B cell (primary cell): ENCODE data around the gene LCORL. TPM values are rescaled to one million over a fixed set of nuclear protein-coding genes. Genes with fewer than 3 reads are reported as not detected.

ENCODE experiments used
- ATAC-seq: fragments of 200-7000 bp; cut with Tn5 transposase; one replicate; pipeline ENCODE4 v1.10.0; 2021; ENCODE audit warnings: low read depth, mild to moderate bottlenecking, moderate number of reproducible peaks, moderate library complexity
- CTCF ChIA-PET: fragments of 350-600 bp; sonication (Branson Sonifier 250); formaldehyde crosslinking; loops from one replicate; lab custom pipeline; 2021; ENCODE audit warnings: antibody characterized with exemption, inconsistent platforms; lab: Charles Lee
- POLR2A ChIA-PET: fragments of 350-600 bp; sonication (Branson Sonifier 250); formaldehyde crosslinking; loops from one replicate; lab custom pipeline; 2021; ENCODE audit warnings: antibody characterized with exemption; lab: Charles Lee
- DNase-seq: peaks from one replicate; pipeline ENCODE4 v3.0.0; 2013
- H2AFZ ChIP-seq: 2 replicates; pipeline ENCODE4 v1.6.1; 2012; ENCODE audit warnings: mild to moderate bottlenecking, low read depth, low read length; ENCODE audit not compliant: insufficient read depth, poor library complexity, severe bottlenecking
- H3K27ac ChIP-seq, 2 donors: 1 replicate in 1 of 2; 2 replicates in 1 of 2; pipeline ENCODE4 v1.5.1; 2012 to 2013; ENCODE audit warnings: low read length in 2 of 2, mild to moderate bottlenecking in 2 of 2, moderate library complexity in 1 of 2
- H3K27me3 ChIP-seq, 4 experiments: fragments of 200-600 bp in 1 of 4; sonication (generic) in 1 of 4; replicated peaks in 1 of 4; 1 replicate in 2 of 4; 2 replicates in 2 of 4; pipeline versions ENCODE4 v1.6.1 to v1.7.0; 2013 to 2016; ENCODE audit warnings: low read length in 3 of 4, mild to moderate bottlenecking in 2 of 4, mixed read lengths in 1 of 4, moderate library complexity in 1 of 4; ENCODE audit not compliant: insufficient read depth in 4 of 4, control insufficient read depth in 3 of 4; ENCODE audit errors: control extremely low read depth in 1 of 4
- H3K36me3 ChIP-seq, 2 experiments: replicated peaks in 1 of 2; 1 replicate in 1 of 2; 2 replicates in 1 of 2; pipeline versions ENCODE4 v1.6.1 to v1.7.1; 2013; ENCODE audit warnings: low read length in 1 of 2; ENCODE audit not compliant: insufficient read depth in 2 of 2, control insufficient read depth in 1 of 2; ENCODE audit errors: control extremely low read depth in 1 of 2, extremely low read depth in 1 of 2
- H3K4me1 ChIP-seq, 2 donors: fragments of 200-600 bp in 1 of 2; sonication (generic) in 1 of 2; 1 replicate in 1 of 2; 2 replicates in 1 of 2; pipeline versions ENCODE4 v1.5.1 to v1.6.1; 2013 to 2017; ENCODE audit warnings: low read length in 2 of 2; ENCODE audit not compliant: control insufficient read depth in 2 of 2, insufficient read depth in 2 of 2
- H3K4me2 ChIP-seq: replicated peaks from 2 replicates; pipeline ENCODE3; 2012; ENCODE audit warnings: mild to moderate bottlenecking, low read depth, low read length; ENCODE audit not compliant: poor library complexity, severe bottlenecking
- H3K4me3 ChIP-seq, 5 experiments: fragments of 200-600 bp in 1 of 5; sonication (generic) in 1 of 5; 1 replicate in 3 of 5; 2 replicates in 2 of 5; pipeline versions ENCODE4 v1.5.1 to v1.7.0; 2011 to 2016; ENCODE audit warnings: low read length in 4 of 5, mild to moderate bottlenecking in 4 of 5, low read depth in 2 of 5, control low read depth in 1 of 5, moderate library complexity in 1 of 5; ENCODE audit not compliant: insufficient read depth in 1 of 5; ENCODE audit errors: control extremely low read depth in 1 of 5, extremely low read depth in 1 of 5
- H3K79me2 ChIP-seq: fragments of 200-600 bp; sonication (generic); one replicate; pipeline ENCODE4 v1.6.0; 2016; ENCODE audit warnings: low read length; ENCODE audit not compliant: control insufficient read depth, insufficient read depth
- H3K9ac ChIP-seq: fragments of 200-600 bp; sonication (generic); 2 replicates; pipeline ENCODE4 v1.6.1; 2017; ENCODE audit warnings: mild to moderate bottlenecking, low read length, moderate library complexity
- H3K9me3 ChIP-seq, 3 donors: one replicate each; pipeline versions ENCODE4 v1.6.1 to v1.7.1; 2013; ENCODE audit warnings: low read length in 2 of 3; ENCODE audit not compliant: control insufficient read depth in 2 of 3, insufficient read depth in 1 of 3; ENCODE audit errors: control extremely low read depth in 1 of 3
- H4K20me1 ChIP-seq: 2 replicates; pipeline ENCODE4 v1.6.0; 2012; ENCODE audit warnings: mild to moderate bottlenecking, low read length; ENCODE audit not compliant: insufficient read depth, control insufficient read depth, poor library complexity, severe bottlenecking
- H3K27ac Mint-ChIP-seq: one replicate; pipeline ENCODE4 v1.8.0; 2021; ENCODE audit warnings: mixed read lengths
- H3K27me3 Mint-ChIP-seq: one replicate; pipeline ENCODE4 v1.8.0; 2021; ENCODE audit warnings: mixed read lengths
- H3K4me1 Mint-ChIP-seq: one replicate; pipeline ENCODE4 v1.8.0; 2021; ENCODE audit warnings: mixed read lengths
- H3K4me3 Mint-ChIP-seq: one replicate; pipeline ENCODE4 v1.8.0; 2021; ENCODE audit warnings: mixed read lengths
- H3K9me3 Mint-ChIP-seq: one replicate; pipeline ENCODE4 v1.8.0; 2022; ENCODE audit warnings: mixed read lengths; ENCODE audit not compliant: insufficient read depth
- CTCF ChIP-seq: fragments of 200-600 bp; IDR thresholded peaks from one replicate; pipeline ENCODE4 v1.8.0; 2022; ENCODE audit warnings: antibody characterized with exemption, mild to moderate bottlenecking
- EZH2 ChIP-seq: IDR thresholded peaks from 2 replicates; pipeline ENCODE4 v1.6.1; 2012; ENCODE audit warnings: borderline replicate concordance, low read depth, mild to moderate bottlenecking, moderate library complexity, low read length; ENCODE audit not compliant: insufficient read depth, poor library complexity, severe bottlenecking
- WGBS: methylation state at CpG from one replicate; pipeline ENCODE4 v1.1.5; 2013; ENCODE audit warnings: missing lambda C conversion rate; ENCODE audit not compliant: insufficient coverage; 5-methylcytosine and 5-hydroxymethylcytosine counted together
- intact Hi-C: fragments of 100-400 bp; cut with micrococcal nuclease; formaldehyde crosslinking; loops from one replicate; pipeline ENCODE4 v1.10.0; 2022
- polyA plus RNA-seq: library from polyadenylated mRNA; depleted of rRNA; stranded (reverse); fragments of >200 nt; gene quantifications from 2 replicates; pipeline ENCODE4 v1.2.3, GENCODE V29; 2012
- total RNA-seq, 2 donors: library from RNA; stranded (reverse); fragments of 120-200 nt in 1 of 2; gene quantifications; 1 replicate in 1 of 2; 2 replicates in 1 of 2; pipeline versions ENCODE4 v1.2.3 to v1.2.4, GENCODE V29; 2013 to 2022

LCORL gene
- total and polyA plus RNA-seq, 2 donors (not counting 1 experiment from before 2014, with no cell fraction given): 1.2 to 31.3 TPM

GRCh38 chr4:18050448-18050847 is 28.9 kb upstream of the LCORL start:
- ATAC-seq (no peak), DNase-seq (no peak)
- peaks cover 0 to 4% (median 0%) of the 10 kb centered on the region in 4 experiments for H3K27me3 ChIP-seq
- Mint-ChIP-seq H3K27me3 (peaks cover 6% of the 10 kb centered on the region), H3K27ac (no peak overlapping the region), H3K9me3 (no peaks in the 10 kb centered on the region), H3K4me1 (no peaks in the 10 kb centered on the region), H3K4me3 (no peak overlapping the region)
- no peaks in the 10 kb centered on the region for H3K79me2 ChIP-seq
- H3K9ac ChIP-seq: no peak overlapping the region
- H2AFZ ChIP-seq: no peak overlapping the region
- H4K20me1 ChIP-seq: no peaks in the 10 kb centered on the region
- intact Hi-C loops: no loop called here
- H3K4me2 ChIP-seq: no peak overlapping the region
- no peaks in the 10 kb centered on the region for H3K4me1 ChIP-seq
- CTCF ChIA-PET: no interaction called here
- H3K4me3 ChIP-seq: no peak overlapping the region
- H3K27ac ChIP-seq: no peak overlapping the region
- WGBS: 77% methylated on average over 6 of the region's 6 CpGs
- POLR2A ChIA-PET: no interaction called here
- no peak for TF ChIP-seq CTCF
- no peak for TF ChIP-seq EZH2
- no peaks in the 10 kb centered on the region for H3K36me3 ChIP-seq
- H3K9me3 ChIP-seq: no peaks in the 10 kb centered on the region

DNA sequence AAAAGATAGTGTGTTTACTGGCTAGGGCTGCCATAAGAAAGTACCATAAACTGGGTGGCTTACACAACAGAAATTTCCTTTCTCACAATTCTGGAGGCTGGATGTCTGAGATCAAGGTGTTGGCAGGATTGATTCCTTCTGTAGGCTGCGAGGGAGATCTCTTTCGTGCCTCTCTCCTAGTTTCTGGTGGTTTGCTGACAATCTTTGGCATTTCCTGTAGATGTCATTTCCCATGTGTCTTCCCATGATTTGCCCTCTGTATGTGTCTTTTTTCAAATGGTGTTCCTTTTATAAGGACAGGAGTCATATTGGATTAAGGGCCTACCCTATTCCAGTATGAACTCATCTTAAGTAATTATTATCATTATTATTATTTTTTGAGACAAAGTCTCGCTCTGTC is 27.9 kb upstream of the LCORL start:
- no peak overlapping the region for H3K4me3 Mint-ChIP-seq
- H3K9ac ChIP-seq: no peak overlapping the region
- H3K9me3 Mint-ChIP-seq: no peaks in the 10 kb centered on the region
- DNase-seq (no peak), ATAC-seq (no peak)
- POLR2A ChIA-PET: no interaction called here
- H4K20me1 ChIP-seq: no peaks in the 10 kb centered on the region
- H3K27ac Mint-ChIP-seq: no peak overlapping the region
- no peak overlapping the region for H3K4me3 ChIP-seq
- no peaks in the 10 kb centered on the region for H3K4me1 ChIP-seq
- CTCF ChIA-PET: no interaction called here
- no peak overlapping the region for H2AFZ ChIP-seq
- intact Hi-C loops: no loop called here
- TF ChIP-seq EZH2: no peak
- TF ChIP-seq CTCF: no peak
- 83% methylated on average over 2 of the region's 3 CpGs for WGBS
- peaks cover 6% of the 10 kb centered on the region for H3K27me3 Mint-ChIP-seq
- no peak overlapping the region for H3K4me2 ChIP-seq
- H3K36me3 ChIP-seq: no peaks in the 10 kb centered on the region
- no peak overlapping the region for H3K27ac ChIP-seq
- no peaks in the 10 kb centered on the region for H3K4me1 Mint-ChIP-seq
- peaks cover 0 to 4% (median 0%) of the 10 kb centered on the region in 4 experiments for H3K27me3 ChIP-seq
- H3K9me3 ChIP-seq: no peaks in the 10 kb centered on the region
- no peaks in the 10 kb centered on the region for H3K79me2 ChIP-seq
